OCI-LY1 (cell line): Measurements from ENCODE around the gene CDRT4.

Source experiments
- H2AFZ ChIP-seq: fragments of 200-600 bp; sonication (generic), shearing (Covaris generic); 2 replicates; pipeline ENCODE4 v1.6.0; 2014; ENCODE audit warnings: antibody characterized with exemption, mild to moderate bottlenecking, low read length
- H3F3A ChIP-seq: fragments of 200-600 bp; sonication (generic), shearing (Covaris generic); 2 replicates; pipeline ENCODE4 v1.6.0; 2014; ENCODE audit warnings: mild to moderate bottlenecking, antibody characterized with exemption, low read length, moderate library complexity; ENCODE audit not compliant: insufficient read depth
- H3K27ac ChIP-seq: fragments of 200-600 bp; sonication (generic); 2 replicates; pipeline ENCODE4 v1.5.1; 2014; ENCODE audit warnings: low read length, mixed run types, mild to moderate bottlenecking, low read depth; ENCODE audit not compliant: poor library complexity, severe bottlenecking
- H3K27me3 ChIP-seq: fragments of 200-600 bp; sonication (generic); 2 replicates; pipeline ENCODE4 v1.6.0; 2014; ENCODE audit warnings: antibody characterized with exemption, mild to moderate bottlenecking, low read length, moderate library complexity; ENCODE audit not compliant: insufficient read depth
- H3K36me3 ChIP-seq: fragments of 200-600 bp; sonication (generic); 2 replicates; pipeline ENCODE4 v1.6.1; 2014; ENCODE audit warnings: mild to moderate bottlenecking, antibody characterized with exemption, low read length, moderate library complexity, mixed read lengths; ENCODE audit not compliant: insufficient read depth
- H3K4me1 ChIP-seq: fragments of 200-600 bp; sonication (generic); 2 replicates; pipeline ENCODE4 v1.5.1; 2014; ENCODE audit warnings: mild to moderate bottlenecking, low read length, moderate library complexity; ENCODE audit not compliant: insufficient read depth, severe bottlenecking
- H3K4me2 ChIP-seq: fragments of 200-600 bp; sonication (generic), shearing (Covaris generic); 2 replicates; pipeline ENCODE4 v1.6.1; 2014; ENCODE audit warnings: low read length
- H3K4me3 ChIP-seq: fragments of 200-600 bp; sonication (generic); 2 replicates; pipeline ENCODE4 v1.5.1; 2014; ENCODE audit warnings: low read length, low read depth, mild to moderate bottlenecking, mixed read lengths; ENCODE audit not compliant: poor library complexity, severe bottlenecking
- H3K79me2 ChIP-seq: fragments of 200-600 bp; shearing (Covaris generic); 2 replicates; pipeline ENCODE4 v1.6.1; 2016; ENCODE audit warnings: mixed run types, low read length, mixed read lengths; ENCODE audit not compliant: insufficient read depth
- H3K9ac ChIP-seq: fragments of 200-600 bp; sonication (generic), shearing (Covaris generic); 2 replicates; pipeline ENCODE4 v1.6.1; 2014; ENCODE audit warnings: mild to moderate bottlenecking, low read length, mixed read lengths
- H3K9me2 ChIP-seq: fragments of 200-600 bp; sonication (generic), shearing (Covaris generic); 2 replicates; pipeline ENCODE4 v1.6.1; 2014; ENCODE audit warnings: low read depth, mild to moderate bottlenecking, low read length, mixed read lengths
- H3K9me3 ChIP-seq: fragments of 200-600 bp; shearing (Covaris generic); 2 replicates; pipeline ENCODE4 v1.6.1; 2014; ENCODE audit warnings: low read length, mixed read lengths
- H4K20me1 ChIP-seq: fragments of 200-600 bp; sonication (generic), shearing (Covaris generic); 2 replicates; pipeline ENCODE4 v1.6.0; 2016; ENCODE audit warnings: mild to moderate bottlenecking, low read length; ENCODE audit not compliant: insufficient read depth
- EZH2 ChIP-seq: fragments of 200-600 bp; sonication (generic), shearing (Covaris generic); IDR thresholded peaks from 2 replicates; pipeline ENCODE4 v1.8.0; 2017; ENCODE audit warnings: borderline replicate concordance, mixed run types, mild to moderate bottlenecking, antibody characterized with exemption, low read length, moderate library complexity, mixed read lengths
- TF ChIP-seq, protein P1 (sequence below): fragments of 200-600 bp; sonication (generic), shearing (Covaris generic); IDR thresholded peaks from 2 replicates; pipeline ENCODE4 v1.5.1; 2017; ENCODE audit warnings: mild to moderate bottlenecking, antibody characterized with exemption, low read length, moderate library complexity, mixed read lengths

Gene CDRT4

GRCh38 chr17:15414532-15415306, 52.7 kb downstream of the CDRT4 start:
- H4K20me1 ChIP-seq = no peaks in the 10 kb centered on the region
- no peaks in the 10 kb centered on the region for H3K9me2 ChIP-seq
- no peaks in the 10 kb centered on the region for H3K9me3 ChIP-seq
- H3K4me3 ChIP-seq = no peak overlapping the region
- H3K79me2 ChIP-seq = no peaks in the 10 kb centered on the region
- no peaks in the 10 kb centered on the region for H3K4me1 ChIP-seq
- H3F3A ChIP-seq = no peaks in the 10 kb centered on the region
- H3K4me2 ChIP-seq = no peak overlapping the region
- TF ChIP-seq, protein P1, sequence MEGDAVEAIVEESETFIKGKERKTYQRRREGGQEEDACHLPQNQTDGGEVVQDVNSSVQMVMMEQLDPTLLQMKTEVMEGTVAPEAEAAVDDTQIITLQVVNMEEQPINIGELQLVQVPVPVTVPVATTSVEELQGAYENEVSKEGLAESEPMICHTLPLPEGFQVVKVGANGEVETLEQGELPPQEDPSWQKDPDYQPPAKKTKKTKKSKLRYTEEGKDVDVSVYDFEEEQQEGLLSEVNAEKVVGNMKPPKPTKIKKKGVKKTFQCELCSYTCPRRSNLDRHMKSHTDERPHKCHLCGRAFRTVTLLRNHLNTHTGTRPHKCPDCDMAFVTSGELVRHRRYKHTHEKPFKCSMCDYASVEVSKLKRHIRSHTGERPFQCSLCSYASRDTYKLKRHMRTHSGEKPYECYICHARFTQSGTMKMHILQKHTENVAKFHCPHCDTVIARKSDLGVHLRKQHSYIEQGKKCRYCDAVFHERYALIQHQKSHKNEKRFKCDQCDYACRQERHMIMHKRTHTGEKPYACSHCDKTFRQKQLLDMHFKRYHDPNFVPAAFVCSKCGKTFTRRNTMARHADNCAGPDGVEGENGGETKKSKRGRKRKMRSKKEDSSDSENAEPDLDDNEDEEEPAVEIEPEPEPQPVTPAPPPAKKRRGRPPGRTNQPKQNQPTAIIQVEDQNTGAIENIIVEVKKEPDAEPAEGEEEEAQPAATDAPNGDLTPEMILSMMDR = no peak
- no peak for TF ChIP-seq EZH2
- no peak overlapping the region for H2AFZ ChIP-seq
- no peak overlapping the region for H3K9ac ChIP-seq
- H3K27me3 ChIP-seq = no peaks in the 10 kb centered on the region
- H3K27ac ChIP-seq = no peak overlapping the region
- no peaks in the 10 kb centered on the region for H3K36me3 ChIP-seq

DNA sequence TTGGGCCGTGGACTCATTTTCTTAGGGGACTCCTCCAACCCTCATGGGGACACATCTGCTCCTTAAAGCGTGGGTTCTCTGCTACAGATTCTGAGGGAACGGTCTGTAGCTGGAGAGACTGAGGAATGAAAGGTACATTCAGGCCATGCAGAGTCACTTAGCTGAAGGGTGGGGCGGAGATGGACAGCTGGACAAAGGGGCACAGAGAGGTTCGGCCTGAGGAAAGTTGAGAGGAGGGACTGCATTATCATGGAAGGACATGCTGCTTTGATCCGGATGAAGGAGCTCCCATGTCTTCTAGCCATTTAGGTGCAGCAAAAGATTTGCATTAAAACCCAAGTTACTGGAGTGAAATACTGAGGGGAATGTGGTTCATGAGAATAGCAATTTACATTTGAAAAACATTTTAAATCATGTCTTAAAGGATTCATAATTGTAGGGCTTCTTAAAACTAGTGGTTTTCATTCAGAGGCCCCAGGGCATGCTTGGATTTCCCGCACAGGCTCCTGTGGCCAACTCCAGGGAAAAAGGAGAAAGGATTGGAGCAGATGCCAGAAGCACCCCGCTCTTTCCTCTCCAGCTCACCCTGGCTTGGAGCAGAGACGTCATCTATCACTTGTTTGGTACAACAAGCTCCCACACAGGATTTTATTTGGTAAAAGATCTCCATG, 54.2 kb downstream of the CDRT4 start:
- H3F3A ChIP-seq = no peaks in the 10 kb centered on the region
- H4K20me1 ChIP-seq = no peaks in the 10 kb centered on the region
- H3K4me2 ChIP-seq = no peak overlapping the region
- no peak overlapping the region for H3K9ac ChIP-seq
- H3K27me3 ChIP-seq = no peaks in the 10 kb centered on the region
- no peak overlapping the region for H3K27ac ChIP-seq
- H2AFZ ChIP-seq = no peak overlapping the region
- H3K9me3 ChIP-seq = no peaks in the 10 kb centered on the region
- H3K9me2 ChIP-seq = no peaks in the 10 kb centered on the region
- H3K79me2 ChIP-seq = no peaks in the 10 kb centered on the region
- no peaks in the 10 kb centered on the region for H3K4me1 ChIP-seq
- no peaks in the 10 kb centered on the region for H3K36me3 ChIP-seq
- TF ChIP-seq EZH2 = no peak
- TF ChIP-seq, protein P1 = no peak
- no peak overlapping the region for H3K4me3 ChIP-seq

GRCh38 chr17:15412606-15413005, 54.8 kb downstream of the CDRT4 start:
- Histone ChIP-seq H3K27me3 (no peaks in the 10 kb centered on the region), H3K27ac (no peak overlapping the region), H3K79me2 (no peaks in the 10 kb centered on the region), H3K9ac (no peak overlapping the region), H4K20me1 (no peaks in the 10 kb centered on the region), H3K4me2 (no peak overlapping the region), H2AFZ (no peak overlapping the region), H3K9me2 (no peaks in the 10 kb centered on the region), H3K36me3 (no peaks in the 10 kb centered on the region), H3K9me3 (no peaks in the 10 kb centered on the region), H3F3A (no peaks in the 10 kb centered on the region), H3K4me3 (no peak overlapping the region), H3K4me1 (no peaks in the 10 kb centered on the region)
- TF ChIP-seq, protein P1 = no peak
- TF ChIP-seq EZH2 = no peak
